ENCODE data around the gene ARID4B. TPM values are rescaled to one million over a fixed set of nuclear protein-coding genes. Genes with fewer than 3 reads are reported as not detected.

Gene ARID4B
- total and polyA plus RNA-seq, 2 of the 13 experiments (the other 11 are each of a cell fraction or from before 2014, with no cell fraction given) = 9.7 to 24.6 TPM

DNA sequence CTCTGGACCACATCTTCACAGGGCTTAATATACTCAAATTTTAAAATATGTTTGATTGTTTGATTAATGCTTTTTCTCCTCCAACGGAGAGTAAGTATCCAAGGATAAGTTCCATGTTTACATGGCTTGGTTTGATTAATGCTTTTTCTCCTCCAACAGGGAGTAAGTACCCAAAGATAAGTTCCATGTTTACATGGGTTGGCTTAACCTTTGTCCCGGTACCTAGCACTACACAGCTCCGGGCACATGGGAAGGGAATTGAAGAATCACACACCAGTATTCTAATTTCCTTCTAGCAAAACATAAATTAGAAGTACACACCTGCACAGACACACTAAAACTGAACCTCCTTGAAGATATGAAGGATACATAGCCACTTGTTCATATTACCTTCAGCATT, 77.5 kb downstream of the ARID4B start (continued):
- TF ChIP-seq KDM4B (CRISPR knock-in tag; IDR thresholded peaks at IDR 0.05) (no peak), SRSF9 (IDR thresholded peaks at IDR 0.05; ENCODE audit: borderline replicate concordance, insufficient read depth, low read depth, low read length, poor library complexity, severe bottlenecking) (no peak), BCL6 (CRISPR knock-in tag; IDR thresholded peaks at IDR 0.05) (no peak), AKNA (CRISPR knock-in tag; IDR thresholded peaks at IDR 0.05; ENCODE audit: borderline replicate concordance) (no peak), RBM22 (optimal IDR thresholded peaks at IDR 0.05; ENCODE audit: low read length) (no peak), KAT2B (IDR thresholded peaks at IDR 0.05; ENCODE audit: borderline replicate concordance, low read depth, low read length) (no peak), ZFP36L2 (CRISPR knock-in tag; IDR thresholded peaks at IDR 0.05) (no peak), ZNF709 (CRISPR knock-in tag; IDR thresholded peaks at IDR 0.05) (no peak), ZNF430 (CRISPR knock-in tag; IDR thresholded peaks at IDR 0.05) (no peak), PPARG (CRISPR knock-in tag; conservative IDR thresholded peaks at IDR 0.05) (peak; percentile 89), AKAP8 (CRISPR knock-in tag; IDR thresholded peaks at IDR 0.05) (no peak), KDM1A (CRISPR knock-in tag; IDR thresholded peaks at IDR 0.05) (no peak), PAF1 (CRISPR knock-in tag; IDR thresholded peaks at IDR 0.05) (no peak), JUNB (CRISPR knock-in tag; IDR thresholded peaks at IDR 0.05; ENCODE audit: borderline replicate concordance) (no peak), ZNF747 (CRISPR knock-in tag; IDR thresholded peaks at IDR 0.05; ENCODE audit: borderline replicate concordance) (no peak), MTERF4 (CRISPR knock-in tag; IDR thresholded peaks at IDR 0.05) (no peak), RAD21 (CRISPR knock-in tag; IDR thresholded peaks at IDR 0.05) (no peak), ZNF724P (CRISPR knock-in tag; IDR thresholded peaks at IDR 0.05; ENCODE audit: borderline replicate concordance) (no peak)
- TF ChIP-seq, protein P1, sequence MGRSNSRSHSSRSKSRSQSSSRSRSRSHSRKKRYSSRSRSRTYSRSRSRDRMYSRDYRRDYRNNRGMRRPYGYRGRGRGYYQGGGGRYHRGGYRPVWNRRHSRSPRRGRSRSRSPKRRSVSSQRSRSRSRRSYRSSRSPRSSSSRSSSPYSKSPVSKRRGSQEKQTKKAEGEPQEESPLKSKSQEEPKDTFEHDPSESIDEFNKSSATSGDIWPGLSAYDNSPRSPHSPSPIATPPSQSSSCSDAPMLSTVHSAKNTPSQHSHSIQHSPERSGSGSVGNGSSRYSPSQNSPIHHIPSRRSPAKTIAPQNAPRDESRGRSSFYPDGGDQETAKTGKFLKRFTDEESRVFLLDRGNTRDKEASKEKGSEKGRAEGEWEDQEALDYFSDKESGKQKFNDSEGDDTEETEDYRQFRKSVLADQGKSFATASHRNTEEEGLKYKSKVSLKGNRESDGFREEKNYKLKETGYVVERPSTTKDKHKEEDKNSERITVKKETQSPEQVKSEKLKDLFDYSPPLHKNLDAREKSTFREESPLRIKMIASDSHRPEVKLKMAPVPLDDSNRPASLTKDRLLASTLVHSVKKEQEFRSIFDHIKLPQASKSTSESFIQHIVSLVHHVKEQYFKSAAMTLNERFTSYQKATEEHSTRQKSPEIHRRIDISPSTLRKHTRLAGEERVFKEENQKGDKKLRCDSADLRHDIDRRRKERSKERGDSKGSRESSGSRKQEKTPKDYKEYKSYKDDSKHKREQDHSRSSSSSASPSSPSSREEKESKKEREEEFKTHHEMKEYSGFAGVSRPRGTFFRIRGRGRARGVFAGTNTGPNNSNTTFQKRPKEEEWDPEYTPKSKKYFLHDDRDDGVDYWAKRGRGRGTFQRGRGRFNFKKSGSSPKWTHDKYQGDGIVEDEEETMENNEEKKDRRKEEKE (IDR thresholded peaks at IDR 0.05) = no peak
- TF ChIP-seq, protein P2, sequence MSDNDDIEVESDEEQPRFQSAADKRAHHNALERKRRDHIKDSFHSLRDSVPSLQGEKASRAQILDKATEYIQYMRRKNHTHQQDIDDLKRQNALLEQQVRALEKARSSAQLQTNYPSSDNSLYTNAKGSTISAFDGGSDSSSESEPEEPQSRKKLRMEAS (IDR thresholded peaks at IDR 0.05) = no peak

Measured in HepG2 (cell line).